Measurements from ENCODE around the gene BTF3L4. TPM values are rescaled to one million over a fixed set of nuclear protein-coding genes. Genes with fewer than 3 reads are reported as not detected.

The BTF3L4 gene
- total and polyA plus RNA-seq, 7 donors, result 22.2 to 58.1 (median 42.9) TPM

DNA sequence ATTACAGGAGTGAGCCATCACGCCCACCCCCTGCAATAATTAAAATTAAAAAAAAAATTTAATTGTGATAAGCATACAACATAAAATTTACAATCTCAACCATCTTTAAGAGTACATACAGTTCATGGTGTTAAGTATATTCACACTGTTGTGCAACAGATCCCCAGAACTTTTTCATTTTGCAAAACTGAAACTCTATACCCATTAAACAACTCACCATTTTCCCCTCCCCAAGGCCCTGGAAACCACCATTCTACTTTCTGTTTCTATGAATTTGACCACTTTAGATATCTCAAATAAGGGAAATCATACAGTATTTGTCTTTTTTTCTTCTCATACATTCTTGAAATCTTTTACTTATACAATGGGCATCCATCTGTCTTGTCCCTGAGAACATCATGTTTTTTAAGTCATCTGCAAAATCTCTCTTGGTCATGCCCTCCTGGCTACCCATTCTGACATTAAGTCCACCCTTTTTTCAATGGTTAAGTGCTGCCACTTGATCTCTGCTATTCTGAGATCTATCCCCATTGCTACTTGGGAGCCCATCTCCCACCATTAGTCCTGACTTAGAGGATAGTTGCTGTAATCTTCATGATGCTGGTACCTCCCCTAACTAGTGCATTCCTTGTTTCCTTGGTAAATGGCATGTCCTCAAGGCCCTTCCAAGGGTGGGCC lies 46.4 kb downstream of the BTF3L4 start:
- Histone ChIP-seq H3K27ac (no peak overlapping the region), H3K4me1 (no peaks in the 10 kb centered on the region), H3K27me3 (no peaks in the 10 kb centered on the region), H3K9me3 (no peaks in the 10 kb centered on the region), H3K36me3 (no peaks in the 10 kb centered on the region), H3K4me3 (no peak overlapping the region)
- TF ChIP-seq POLR2AphosphoS5 (IDR thresholded peaks at IDR 0.05) (no peak), EP300 (IDR thresholded peaks at IDR 0.05) (no peak), POLR2A (IDR thresholded peaks at IDR 0.05) (no peak)
- TF ChIP-seq, protein P1, sequence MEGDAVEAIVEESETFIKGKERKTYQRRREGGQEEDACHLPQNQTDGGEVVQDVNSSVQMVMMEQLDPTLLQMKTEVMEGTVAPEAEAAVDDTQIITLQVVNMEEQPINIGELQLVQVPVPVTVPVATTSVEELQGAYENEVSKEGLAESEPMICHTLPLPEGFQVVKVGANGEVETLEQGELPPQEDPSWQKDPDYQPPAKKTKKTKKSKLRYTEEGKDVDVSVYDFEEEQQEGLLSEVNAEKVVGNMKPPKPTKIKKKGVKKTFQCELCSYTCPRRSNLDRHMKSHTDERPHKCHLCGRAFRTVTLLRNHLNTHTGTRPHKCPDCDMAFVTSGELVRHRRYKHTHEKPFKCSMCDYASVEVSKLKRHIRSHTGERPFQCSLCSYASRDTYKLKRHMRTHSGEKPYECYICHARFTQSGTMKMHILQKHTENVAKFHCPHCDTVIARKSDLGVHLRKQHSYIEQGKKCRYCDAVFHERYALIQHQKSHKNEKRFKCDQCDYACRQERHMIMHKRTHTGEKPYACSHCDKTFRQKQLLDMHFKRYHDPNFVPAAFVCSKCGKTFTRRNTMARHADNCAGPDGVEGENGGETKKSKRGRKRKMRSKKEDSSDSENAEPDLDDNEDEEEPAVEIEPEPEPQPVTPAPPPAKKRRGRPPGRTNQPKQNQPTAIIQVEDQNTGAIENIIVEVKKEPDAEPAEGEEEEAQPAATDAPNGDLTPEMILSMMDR (IDR thresholded peaks at IDR 0.05), result no peak
- WGBS, 2 donors, result 85 to 93% methylated on average over 1 of the region's 1 CpG
- DNase-seq, result no peak
- intact Hi-C loops (cut with DNase I), result no loop called here

DNA sequence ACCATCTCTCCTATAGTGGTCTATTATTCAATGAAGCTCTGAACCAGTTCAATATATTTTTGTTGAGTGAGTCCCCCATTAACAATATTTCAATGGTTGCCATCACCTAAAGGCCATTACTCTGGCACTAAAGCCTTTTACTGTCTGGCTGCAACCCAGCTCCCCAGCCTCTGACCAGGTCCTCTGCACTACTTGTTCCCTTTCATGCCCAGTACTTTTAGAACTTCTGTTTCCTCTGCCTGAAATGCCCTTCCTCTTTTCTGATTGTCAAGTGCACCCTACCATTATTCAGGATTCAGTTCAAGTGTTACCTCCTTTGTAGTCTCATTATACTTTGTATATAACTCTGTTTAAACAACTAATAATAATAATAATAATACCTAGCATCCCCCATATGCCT lies 55.4 kb downstream of the BTF3L4 start:
- H3K27me3 ChIP-seq, result no peaks in the 10 kb centered on the region
- intact Hi-C loops (cut with DNase I), result no loop called here
- TF ChIP-seq, protein P1 (IDR thresholded peaks at IDR 0.05), result no peak
- TF ChIP-seq POLR2AphosphoS5 (IDR thresholded peaks at IDR 0.05) (no peak), EP300 (IDR thresholded peaks at IDR 0.05) (no peak), POLR2A (IDR thresholded peaks at IDR 0.05) (no peak)
- H3K4me3 ChIP-seq, result no peak overlapping the region
- H3K4me1 ChIP-seq, result no peaks in the 10 kb centered on the region
- H3K36me3 ChIP-seq, result no peaks in the 10 kb centered on the region
- DNase-seq, result no peak
- no peaks in the 10 kb centered on the region for H3K9me3 ChIP-seq
- H3K27ac ChIP-seq, result no peak overlapping the region

DNA sequence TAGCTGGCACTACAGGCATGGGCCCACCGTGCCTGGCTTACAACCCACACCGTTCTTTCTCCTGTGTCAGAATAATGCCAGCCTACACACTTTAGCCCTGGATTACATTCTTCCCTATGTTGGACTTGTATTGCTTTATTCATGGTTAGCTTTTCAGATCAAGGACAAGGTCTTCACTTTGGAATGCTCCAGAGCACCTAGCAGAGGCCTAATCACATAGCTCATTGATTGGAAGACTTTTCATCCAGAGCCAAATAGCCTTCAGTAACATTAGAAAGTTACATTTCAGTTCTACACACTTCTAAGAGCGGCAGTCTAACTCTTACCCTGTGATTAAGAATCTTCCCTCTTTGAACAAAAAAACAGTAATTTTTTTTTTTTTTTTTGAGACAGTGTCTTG lies 56.4 kb downstream of the BTF3L4 start:
- WGBS, 2 donors, result 96 to 97% methylated on average over 3 of the region's 3 CpGs
- no peak overlapping the region for H3K4me3 ChIP-seq
- H3K27me3 ChIP-seq, result no peaks in the 10 kb centered on the region
- no peak overlapping the region for H3K27ac ChIP-seq
- TF ChIP-seq POLR2A (IDR thresholded peaks at IDR 0.05) (no peak), POLR2AphosphoS5 (IDR thresholded peaks at IDR 0.05) (no peak), EP300 (IDR thresholded peaks at IDR 0.05) (no peak)
- TF ChIP-seq, protein P1 (IDR thresholded peaks at IDR 0.05), result no peak
- H3K9me3 ChIP-seq, result no peaks in the 10 kb centered on the region
- intact Hi-C loops (cut with DNase I), result no loop called here
- no peak for DNase-seq
- H3K36me3 ChIP-seq, result no peaks in the 10 kb centered on the region
- H3K4me1 ChIP-seq, result no peaks in the 10 kb centered on the region

DNA sequence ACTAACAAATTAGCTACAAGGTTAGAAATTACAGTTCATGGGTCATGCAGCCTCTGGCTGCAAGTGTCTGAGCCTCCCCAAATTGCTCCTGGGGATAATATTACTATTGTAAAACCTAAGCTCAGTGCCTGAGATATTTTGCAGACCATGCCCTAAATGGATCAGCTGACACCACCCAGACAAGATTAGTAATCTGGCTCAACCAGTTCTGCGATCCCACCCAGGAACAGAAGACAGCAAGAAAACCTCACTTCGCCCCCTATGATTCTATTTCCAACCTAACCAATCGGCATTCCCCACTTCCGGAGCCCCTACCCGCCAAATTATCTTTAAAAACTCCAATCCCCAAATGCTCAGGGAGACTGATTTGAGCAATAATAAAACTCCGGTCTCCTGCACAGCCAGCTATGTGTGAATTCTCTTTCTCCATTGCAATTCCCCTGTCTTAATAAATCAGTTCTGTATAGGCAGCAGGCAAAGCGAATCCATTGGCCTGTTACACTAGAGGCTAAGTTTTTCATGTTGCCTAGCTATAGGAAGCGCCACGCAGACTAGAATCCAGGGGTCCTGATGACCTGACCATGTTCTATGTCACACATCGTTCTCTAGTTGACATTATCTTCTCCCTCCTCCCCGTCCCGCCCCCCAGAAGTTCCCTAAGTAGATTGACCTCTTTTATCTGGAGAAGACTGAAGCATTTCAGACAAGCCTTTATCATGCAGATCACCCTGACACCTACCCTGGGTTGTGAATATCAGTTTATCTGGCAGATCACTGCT lies 63.4 kb downstream of the BTF3L4 start:
- no peak for DNase-seq
- no peak overlapping the region for H3K4me3 ChIP-seq
- 77 to 81% methylated on average over 12 of the region's 12 CpGs for WGBS, 2 donors
- H3K4me1 ChIP-seq, result no peaks in the 10 kb centered on the region
- no peak overlapping the region for H3K27ac ChIP-seq
- no peaks in the 10 kb centered on the region for H3K27me3 ChIP-seq
- TF ChIP-seq, protein P1 (IDR thresholded peaks at IDR 0.05), result no peak
- TF ChIP-seq POLR2AphosphoS5 (IDR thresholded peaks at IDR 0.05) (no peak), POLR2A (IDR thresholded peaks at IDR 0.05) (no peak), EP300 (IDR thresholded peaks at IDR 0.05) (no peak)
- no peaks in the 10 kb centered on the region for H3K9me3 ChIP-seq
- intact Hi-C loops (cut with DNase I), result no loop called here
- no peaks in the 10 kb centered on the region for H3K36me3 ChIP-seq
